Body of pancreas (tissue), 4 donors: Measurements from ENCODE around the gene P2RX3.

Experiments
- CTCF ChIP-seq, 7 experiments: fragments of 450-650 bp in 4 of 7; fragments of 200-600 bp in 3 of 7; sonication (generic) in 3 of 7; IDR thresholded peaks; one replicate each; pipeline ENCODE4 v1.5.1; 2016 to 2019; ENCODE audit warnings: antibody characterized with exemption in 7 of 7
- POLR2A ChIP-seq, 3 donors: fragments of 450-650 bp; IDR thresholded peaks; one replicate each; pipeline ENCODE4 v1.6.1; 2016; ENCODE audit warnings: antibody characterized with exemption in 3 of 3, mild to moderate bottlenecking in 2 of 3

GRCh38 chr11:57390535-57390934, 52.4 kb downstream of the P2RX3 start, which contains the start of gene PRG2:
- TF ChIP-seq CTCF (IDR thresholded peaks at IDR 0.05) (no peak), POLR2A (IDR thresholded peaks at IDR 0.05) (no peak)
